ENCODE measurements around the gene CCDC158.
A peak's percentile ranks its signal among the peaks of the same experiment; 100 is the strongest.
"Not testable (repeated sequence)": the region's sequence is repeated elsewhere in the genome, so short reads cannot be mapped to it uniquely, and the experiment has no call there.

The CCDC158 gene

DNA sequence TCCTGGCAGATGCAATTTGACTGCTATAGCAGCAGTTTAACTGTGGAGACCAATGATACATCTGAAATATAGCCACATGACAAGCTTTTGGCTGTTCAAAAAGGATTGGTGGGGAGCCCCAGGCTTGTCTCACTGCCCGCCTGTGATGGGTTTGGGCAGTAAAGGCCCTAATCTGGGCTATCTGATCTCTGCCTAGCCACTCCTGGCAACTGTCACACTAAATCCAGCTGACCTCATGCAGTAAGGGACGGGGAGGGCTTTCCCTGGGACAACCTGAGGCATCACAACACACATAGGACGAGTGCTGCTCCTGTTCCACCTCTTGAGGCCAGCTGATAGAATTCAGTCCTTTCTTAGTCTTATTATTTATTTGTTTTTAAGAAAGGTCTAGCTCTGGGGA is 56.2 kb downstream of the CCDC158 start:
- no peak for DNase-seq

- peak; percentile 62 for DNase-seq
Observed at GRCh38 chr4:76363556-76364290, 57.2 kb downstream of the CCDC158 start.

DNA sequence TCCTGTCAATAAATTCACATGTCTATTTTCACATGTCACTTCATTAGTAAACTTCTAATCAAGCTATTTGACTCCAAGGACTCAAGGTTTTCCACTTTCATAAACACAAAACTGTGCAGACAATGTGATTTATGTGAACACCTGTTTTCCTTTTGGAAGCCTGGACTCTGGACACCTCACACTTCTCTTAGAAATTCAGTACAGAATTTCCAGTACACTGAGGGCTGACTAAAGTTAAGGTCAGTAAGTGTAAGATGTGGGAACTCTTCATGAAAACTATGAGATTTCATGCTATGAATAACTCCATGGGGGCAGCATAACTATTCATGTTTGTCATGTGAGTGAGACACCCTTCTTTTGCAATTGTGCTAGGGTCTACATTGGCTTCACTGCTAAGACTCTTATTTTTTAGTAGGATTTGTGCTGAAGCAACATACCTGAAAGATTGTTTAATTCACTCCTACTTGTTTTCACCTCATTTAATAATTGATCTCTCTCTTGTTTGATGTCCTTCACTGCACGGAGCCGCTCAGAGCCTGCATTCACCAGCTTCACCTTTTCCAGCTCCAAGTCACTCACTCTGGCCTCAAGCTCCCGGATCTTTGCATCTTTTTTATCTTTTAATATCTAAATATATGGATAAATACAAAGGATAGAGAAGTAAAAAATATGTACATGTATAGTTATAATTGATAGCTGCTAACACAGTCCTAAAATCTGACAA is 59.1 kb downstream of the CCDC158 start:
- no peak for DNase-seq

- not testable (repeated sequence) for DNase-seq
Observed at GRCh38 chr4:76359881-76360466, 61.0 kb downstream of the CCDC158 start.

- no peak for DNase-seq
Observed at GRCh38 chr4:76357981-76358380, 63.0 kb downstream of the CCDC158 start.

GRCh38 chr4:76354517-76355473 is 66.1 kb downstream of the CCDC158 start:
- no peak for DNase-seq

DNA sequence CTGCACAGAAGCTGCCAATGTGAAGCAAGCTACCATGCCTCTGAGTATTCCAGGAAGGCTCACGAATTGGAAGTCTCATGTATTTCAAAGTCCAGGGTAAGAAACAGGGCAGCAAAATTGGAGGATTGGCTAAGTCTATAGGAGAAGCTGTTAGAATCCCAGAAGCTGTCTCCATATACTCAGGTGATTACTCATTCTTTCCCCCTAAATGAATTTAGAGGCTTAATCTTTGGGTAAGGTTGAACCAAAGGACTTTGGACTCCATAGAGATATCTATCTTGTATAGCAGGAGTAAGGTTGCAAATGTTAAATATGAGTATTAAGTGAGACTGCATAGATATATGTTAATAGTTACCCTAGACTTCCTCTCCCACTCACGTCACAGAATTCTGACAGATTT is 78.1 kb downstream of the CCDC158 start:
- no peak for DNase-seq

DNA sequence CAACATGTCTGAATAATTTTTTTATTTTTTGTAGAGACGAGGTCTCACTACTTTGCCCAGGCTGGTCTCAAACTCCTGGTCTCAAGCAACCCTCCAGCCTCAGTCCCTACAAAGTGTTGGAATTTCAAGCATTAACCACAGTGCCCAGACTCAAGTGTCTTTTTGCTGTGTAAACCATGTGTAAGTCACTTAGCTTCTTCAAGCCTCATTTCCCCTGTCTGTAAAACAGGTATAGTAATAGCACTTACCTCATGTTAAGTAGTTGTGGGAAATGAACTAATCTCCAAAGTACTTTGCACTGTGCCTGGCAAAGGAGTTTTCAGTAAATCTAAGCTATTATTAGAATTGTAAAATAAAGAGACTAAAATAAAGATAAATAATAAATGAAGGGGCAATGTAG is 78.8 kb downstream of the CCDC158 start:
- no peak for DNase-seq

DNA sequence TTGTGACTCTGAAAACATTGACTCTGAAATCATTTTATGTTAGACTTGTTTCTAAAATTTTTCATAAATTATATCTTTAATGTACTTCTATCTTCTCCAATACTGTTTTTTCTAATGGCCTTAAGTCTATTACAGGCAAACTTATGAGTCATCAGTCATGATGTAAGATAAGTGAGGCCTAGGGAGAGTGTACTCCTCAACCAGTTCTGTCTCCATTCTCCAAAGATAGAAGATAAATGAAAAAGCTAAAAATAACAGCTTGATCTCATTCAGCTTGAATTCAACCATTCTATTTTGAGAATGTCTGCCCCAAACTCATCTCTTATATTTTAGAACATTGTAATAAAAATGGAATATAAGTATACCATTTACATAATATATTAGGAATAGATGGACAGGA is 79.9 kb downstream of the CCDC158 start:
- peak; percentile 78 for DNase-seq

GRCh38 chr4:76339364-76339763 is 81.6 kb downstream of the CCDC158 start:
- no peak for DNase-seq

DNA sequence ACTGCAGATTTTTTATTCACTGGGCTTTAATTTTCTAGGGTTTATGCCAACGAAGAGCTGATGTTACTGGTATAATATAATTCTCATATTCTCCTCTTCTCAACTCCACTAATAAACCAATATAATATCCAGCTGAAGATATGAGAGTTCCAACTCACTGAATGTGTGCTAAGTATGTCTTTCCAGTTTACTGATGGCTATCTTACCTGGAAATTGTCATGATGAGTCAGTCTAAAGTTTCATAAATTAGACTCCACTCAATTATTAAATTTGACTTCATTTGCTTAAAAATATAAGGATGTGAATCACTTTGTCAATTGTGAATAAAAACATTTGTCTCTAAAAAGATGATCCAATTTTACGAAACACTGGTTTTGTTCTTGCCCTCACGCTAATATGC is 86.1 kb downstream of the CCDC158 start:
- DNase-seq: no peak

DNA sequence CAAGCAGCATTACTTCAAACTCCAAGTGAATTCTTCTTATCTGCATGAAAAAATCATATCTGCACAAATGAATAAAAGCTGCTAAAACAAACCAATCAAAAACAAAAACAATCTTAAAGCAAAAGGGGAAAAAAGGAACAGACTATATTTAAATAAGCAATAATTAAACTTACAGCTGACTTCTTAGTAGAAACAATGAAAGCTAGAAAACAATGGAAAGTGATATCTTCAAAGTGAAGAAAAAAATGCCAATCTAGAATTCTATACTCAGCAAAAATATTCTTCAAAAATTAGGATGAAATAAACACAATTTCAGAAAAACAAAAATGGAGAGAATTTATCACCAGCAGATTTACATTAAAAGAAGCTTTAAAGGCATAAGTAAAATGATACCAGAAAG is 94.4 kb downstream of the CCDC158 start:
- no peak for DNase-seq

DNA sequence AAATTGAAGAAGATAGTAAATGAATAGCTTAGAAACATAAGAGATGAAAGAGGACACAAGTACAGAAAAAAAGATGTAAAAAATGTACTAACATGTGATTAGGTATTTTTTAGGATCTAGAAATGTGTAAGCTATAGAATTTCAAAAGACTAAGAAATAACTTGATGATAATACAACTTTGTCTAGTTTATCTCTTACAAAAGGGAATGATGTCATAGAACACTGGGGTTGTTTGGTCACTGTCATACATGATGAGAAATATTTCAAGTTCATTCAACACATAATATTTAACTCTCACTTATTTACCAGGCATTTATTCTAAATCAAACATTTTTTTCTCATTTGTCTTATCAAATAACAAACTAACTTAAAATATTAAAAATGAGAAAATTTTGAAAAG is 95.9 kb downstream of the CCDC158 start:
- no peak for DNase-seq

DNA sequence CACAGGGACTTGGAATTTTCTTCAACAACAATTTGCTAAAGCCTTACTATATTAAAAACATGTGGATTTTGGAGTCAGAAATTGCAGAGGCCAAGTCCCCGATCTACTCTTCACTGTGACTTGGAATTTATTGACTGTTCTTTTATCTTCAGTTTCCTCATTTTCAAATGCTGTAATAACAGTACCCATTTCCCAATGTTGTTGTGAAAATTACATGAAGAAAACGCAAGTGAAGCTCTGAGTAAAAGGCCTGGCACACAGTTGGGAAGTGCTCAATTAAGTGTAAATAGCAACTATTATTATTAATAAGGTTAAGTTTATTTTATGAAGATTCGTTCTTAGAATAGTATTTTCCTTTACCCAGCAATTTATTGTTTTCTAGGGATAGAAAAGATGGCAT is 98.7 kb downstream of the CCDC158 start:
- DNase-seq: no peak

- no peak for DNase-seq
Observed at GRCh38 chr4:76316131-76316530, 104.8 kb downstream of the CCDC158 start.

- no peak for DNase-seq
Observed at GRCh38 chr4:76315267-76315918, 105.5 kb downstream of the CCDC158 start.

DNA sequence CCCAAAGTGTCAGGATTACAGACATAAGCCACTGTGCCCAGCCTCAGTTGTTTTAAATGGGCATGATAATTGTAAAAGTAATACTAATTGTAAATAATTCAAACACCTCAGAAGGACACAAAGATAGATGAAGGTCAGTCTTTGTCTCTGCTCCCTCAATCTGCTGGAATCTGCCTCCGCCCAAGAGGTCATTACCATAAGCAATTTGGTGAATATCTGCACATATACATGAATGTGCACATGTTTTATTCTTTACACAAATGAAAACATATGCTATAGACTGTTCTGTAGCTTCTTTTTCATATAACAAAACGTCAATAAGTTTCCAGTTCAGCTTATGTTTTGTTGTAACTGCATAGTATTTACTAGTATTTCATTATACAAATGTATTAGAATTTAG is 107.4 kb downstream of the CCDC158 start:
- no peak for DNase-seq

- no peak for DNase-seq
Observed at GRCh38 chr4:76312457-76312856, 108.5 kb downstream of the CCDC158 start.

DNA sequence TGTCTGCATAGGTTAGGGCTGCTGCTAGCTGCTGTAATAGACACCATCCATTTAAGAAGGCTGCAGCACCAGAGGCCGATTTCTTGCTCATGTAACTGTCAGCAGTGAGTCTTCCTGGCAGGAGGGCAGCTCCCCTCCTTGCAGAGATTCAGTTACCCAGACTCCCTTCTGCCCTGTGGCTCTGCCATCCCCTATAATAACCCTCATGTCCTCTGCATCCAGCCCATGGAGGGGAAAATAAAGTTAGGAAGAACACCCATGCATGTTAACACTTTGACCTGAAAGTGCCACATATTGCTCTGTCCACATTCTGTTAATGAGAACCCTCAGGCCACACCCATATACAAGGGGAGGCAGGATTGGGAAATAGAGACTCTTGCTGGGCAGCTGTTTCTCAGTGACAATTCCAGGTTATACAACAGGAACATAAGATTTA is 109.0 kb downstream of the CCDC158 start:
- no peak for DNase-seq

DNA sequence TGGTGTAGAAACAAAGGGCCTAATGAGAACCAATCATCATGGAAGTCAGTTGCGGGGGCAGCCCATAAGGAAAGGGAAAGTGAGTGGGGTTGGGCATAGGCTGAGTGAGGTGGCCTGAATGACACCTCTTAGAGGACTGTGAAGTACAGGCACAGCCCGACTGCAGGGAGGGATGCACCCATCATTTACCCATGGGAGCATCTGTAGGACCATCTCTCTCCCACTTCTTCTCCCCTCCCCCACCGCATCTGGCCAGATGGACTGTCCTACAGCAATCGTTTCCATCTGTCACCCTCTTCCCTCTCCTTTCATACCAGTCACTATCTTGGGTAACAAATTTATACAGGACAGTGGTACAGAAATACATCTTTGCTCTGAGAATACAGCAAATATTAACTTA is 110.3 kb downstream of the CCDC158 start:
- no peak for DNase-seq

DNA sequence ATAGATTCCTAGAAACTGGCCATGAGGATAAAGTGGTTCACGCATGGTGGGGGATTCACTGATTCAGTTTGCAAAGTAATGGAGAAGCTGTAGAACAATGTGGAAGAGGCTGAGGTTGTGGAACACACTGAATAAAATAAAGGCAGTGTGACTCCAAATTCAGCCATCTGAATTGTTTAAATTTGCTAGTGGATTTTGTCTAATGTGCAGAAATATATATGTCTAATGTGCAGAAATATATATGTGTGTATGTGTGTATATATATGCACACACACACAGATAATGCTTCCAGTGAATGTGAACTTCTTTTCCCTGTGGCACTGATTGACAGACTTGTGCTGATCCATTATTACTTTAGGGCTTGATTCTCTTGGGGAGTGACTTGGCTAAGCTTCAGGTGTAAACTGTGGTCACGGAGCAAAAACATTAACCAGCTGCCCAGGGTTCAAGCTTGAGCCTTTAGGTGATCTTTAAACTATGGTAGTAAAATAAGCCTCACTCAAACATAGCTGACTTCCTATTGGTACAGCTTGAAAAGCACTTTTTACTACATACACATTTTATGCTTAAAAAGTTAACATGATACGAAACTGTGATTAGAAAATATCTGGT is 110.9 kb downstream of the CCDC158 start:
- DNase-seq: no peak

GRCh38 chr4:76308548-76308947 is 112.4 kb downstream of the CCDC158 start:
- DNase-seq: no peak
